ENCODE data around the gene AGPAT4. TPM values are rescaled to one million over a fixed set of nuclear protein-coding genes. Genes with fewer than 3 reads are reported as not detected.

AGPAT4 gene
- polyA plus RNA-seq, 1 of the 3 experiments (the other 2 are of a cell fraction) = 3.9 TPM

DNA sequence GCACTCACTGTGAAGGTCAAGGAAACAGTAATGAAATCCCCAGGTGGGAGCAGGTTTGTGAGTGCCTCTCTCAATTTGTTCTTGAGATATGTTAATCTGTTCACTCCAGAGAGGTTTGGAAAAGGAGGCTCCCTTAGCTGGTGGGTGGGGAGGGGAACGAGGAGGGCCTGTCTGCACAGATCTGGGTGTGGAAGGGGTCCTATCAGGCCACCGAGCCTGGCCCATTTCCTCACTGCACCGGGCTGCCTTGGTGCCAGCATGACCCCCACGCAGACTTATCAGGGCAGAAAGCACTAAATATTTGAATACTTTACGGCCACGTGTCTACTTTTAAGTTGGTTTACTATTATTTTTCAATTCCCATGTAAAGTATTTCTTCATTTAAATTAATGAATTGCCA, 8.3 kb downstream of the AGPAT4 start:
- Histone ChIP-seq H3K27me3 (ENCODE audit: insufficient read depth) (no peaks in the 10 kb centered on the region), H3K36me3 (replicated peaks in 1 of 2; ENCODE audit: control insufficient read depth in 1 of 2, insufficient read depth in 2 of 2, low read length in 1 of 2) (no peaks in the 10 kb centered on the region), H3K4me3 (ENCODE audit: low read depth in 2 of 2, low read length in 1 of 2) (no peak overlapping the region), H3K9ac (no peak overlapping the region), H3F3A (replicated peaks; ENCODE audit: insufficient read depth) (no peaks in the 10 kb centered on the region), H2AFZ (ENCODE audit: low read depth) (no peak overlapping the region), H3K4me2 (no peak overlapping the region), H3K9me3 (no peaks in the 10 kb centered on the region), H3K79me2 (ENCODE audit: insufficient read depth) (peaks cover 11% of the 10 kb centered on the region), H4K20me1 (ENCODE audit: insufficient read depth) (no peaks in the 10 kb centered on the region), H3K27ac (ENCODE audit: low read depth in 2 of 2, low read length in 1 of 2) (no peak overlapping the region), H3K4me1 (ENCODE audit: control insufficient read depth in 1 of 2, insufficient read depth in 2 of 2, low read depth in 1 of 2, low read length in 1 of 2) (no peaks in the 10 kb centered on the region; a peak in 1 of 4 replicates), H3K9me2 (no peaks in the 10 kb centered on the region)
- TF ChIP-seq EP300 (IDR thresholded peaks at IDR 0.05; ENCODE audit: borderline replicate concordance in 1 of 2, low read depth in 1 of 2, low read length in 1 of 2) (no peak), NFIC (IDR thresholded peaks at IDR 0.05; ENCODE audit: borderline replicate concordance) (no peak), FOSL2 (IDR thresholded peaks at IDR 0.05; ENCODE audit: borderline replicate concordance, low read depth) (no peak), MEF2A (IDR thresholded peaks at IDR 0.05; ENCODE audit: borderline replicate concordance, low read depth) (no peak), TEAD4 (IDR thresholded peaks at IDR 0.05; ENCODE audit: borderline replicate concordance, insufficient read depth) (no peak), JUND (IDR thresholded peaks at IDR 0.05) (no peak), TAF1 (IDR thresholded peaks at IDR 0.05; ENCODE audit: borderline replicate concordance, low read depth, low read length) (no peak), GATA2 (CRISPR knock-in tag; IDR thresholded peaks at IDR 0.05) (no peak), YY1 (IDR thresholded peaks at IDR 0.05; ENCODE audit: low read depth) (no peak)
- TF ChIP-seq, protein P1, sequence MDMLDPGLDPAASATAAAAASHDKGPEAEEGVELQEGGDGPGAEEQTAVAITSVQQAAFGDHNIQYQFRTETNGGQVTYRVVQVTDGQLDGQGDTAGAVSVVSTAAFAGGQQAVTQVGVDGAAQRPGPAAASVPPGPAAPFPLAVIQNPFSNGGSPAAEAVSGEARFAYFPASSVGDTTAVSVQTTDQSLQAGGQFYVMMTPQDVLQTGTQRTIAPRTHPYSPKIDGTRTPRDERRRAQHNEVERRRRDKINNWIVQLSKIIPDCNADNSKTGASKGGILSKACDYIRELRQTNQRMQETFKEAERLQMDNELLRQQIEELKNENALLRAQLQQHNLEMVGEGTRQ (IDR thresholded peaks at IDR 0.05; ENCODE audit: borderline replicate concordance, low read depth, low read length) = no peak
- TF ChIP-seq, protein P2, sequence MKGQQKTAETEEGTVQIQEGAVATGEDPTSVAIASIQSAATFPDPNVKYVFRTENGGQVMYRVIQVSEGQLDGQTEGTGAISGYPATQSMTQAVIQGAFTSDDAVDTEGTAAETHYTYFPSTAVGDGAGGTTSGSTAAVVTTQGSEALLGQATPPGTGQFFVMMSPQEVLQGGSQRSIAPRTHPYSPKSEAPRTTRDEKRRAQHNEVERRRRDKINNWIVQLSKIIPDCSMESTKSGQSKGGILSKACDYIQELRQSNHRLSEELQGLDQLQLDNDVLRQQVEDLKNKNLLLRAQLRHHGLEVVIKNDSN (IDR thresholded peaks at IDR 0.05; ENCODE audit: borderline replicate concordance, low read depth) = no peak
- TF ChIP-seq, protein P3, sequence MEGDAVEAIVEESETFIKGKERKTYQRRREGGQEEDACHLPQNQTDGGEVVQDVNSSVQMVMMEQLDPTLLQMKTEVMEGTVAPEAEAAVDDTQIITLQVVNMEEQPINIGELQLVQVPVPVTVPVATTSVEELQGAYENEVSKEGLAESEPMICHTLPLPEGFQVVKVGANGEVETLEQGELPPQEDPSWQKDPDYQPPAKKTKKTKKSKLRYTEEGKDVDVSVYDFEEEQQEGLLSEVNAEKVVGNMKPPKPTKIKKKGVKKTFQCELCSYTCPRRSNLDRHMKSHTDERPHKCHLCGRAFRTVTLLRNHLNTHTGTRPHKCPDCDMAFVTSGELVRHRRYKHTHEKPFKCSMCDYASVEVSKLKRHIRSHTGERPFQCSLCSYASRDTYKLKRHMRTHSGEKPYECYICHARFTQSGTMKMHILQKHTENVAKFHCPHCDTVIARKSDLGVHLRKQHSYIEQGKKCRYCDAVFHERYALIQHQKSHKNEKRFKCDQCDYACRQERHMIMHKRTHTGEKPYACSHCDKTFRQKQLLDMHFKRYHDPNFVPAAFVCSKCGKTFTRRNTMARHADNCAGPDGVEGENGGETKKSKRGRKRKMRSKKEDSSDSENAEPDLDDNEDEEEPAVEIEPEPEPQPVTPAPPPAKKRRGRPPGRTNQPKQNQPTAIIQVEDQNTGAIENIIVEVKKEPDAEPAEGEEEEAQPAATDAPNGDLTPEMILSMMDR (IDR thresholded peaks at IDR 0.05) = no peak
- DNase-seq = no peak
- WGBS (ENCODE audit: low lambda C conversion rate) = 92% methylated on average over 5 of the region's 6 CpGs
- ChIA-PET POLR2A (no interaction called here), CTCF (no interaction called here)

DNA sequence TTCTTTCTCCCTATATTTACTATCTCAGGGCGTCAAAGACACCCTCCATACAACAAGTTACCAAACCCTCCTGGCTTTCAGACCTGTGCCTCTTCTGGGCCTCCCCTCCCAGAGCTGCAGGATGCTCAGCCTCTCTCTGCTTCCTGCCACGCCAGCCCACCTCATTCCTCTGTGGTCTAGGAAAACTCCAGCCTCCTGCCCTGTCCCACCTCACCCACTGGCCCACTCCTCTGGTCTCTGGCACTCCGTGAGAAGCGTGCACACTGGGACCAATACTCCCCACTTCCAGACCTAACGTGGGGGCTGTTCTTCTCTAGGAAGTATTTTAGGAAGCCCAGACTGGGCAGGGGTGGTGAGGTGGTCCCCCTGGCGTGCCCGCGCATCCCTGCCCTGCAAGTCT, 9.7 kb downstream of the AGPAT4 start:
- Histone ChIP-seq H3F3A (replicated peaks; ENCODE audit: insufficient read depth) (no peaks in the 10 kb centered on the region), H4K20me1 (ENCODE audit: insufficient read depth) (no peaks in the 10 kb centered on the region), H3K36me3 (replicated peaks in 1 of 2; ENCODE audit: control insufficient read depth in 1 of 2, insufficient read depth in 2 of 2, low read length in 1 of 2) (no peaks in the 10 kb centered on the region), H3K27ac (ENCODE audit: low read depth in 2 of 2, low read length in 1 of 2) (no peak overlapping the region), H3K4me1 (ENCODE audit: control insufficient read depth in 1 of 2, insufficient read depth in 2 of 2, low read depth in 1 of 2, low read length in 1 of 2) (no peaks in the 10 kb centered on the region; a peak in 1 of 4 replicates), H3K27me3 (ENCODE audit: insufficient read depth) (no peaks in the 10 kb centered on the region), H3K4me2 (no peak overlapping the region), H3K9me3 (no peaks in the 10 kb centered on the region), H3K9ac (no peak overlapping the region), H2AFZ (ENCODE audit: low read depth) (no peak overlapping the region), H3K79me2 (ENCODE audit: insufficient read depth) (no peaks in the 10 kb centered on the region; the same call in 1 of the 2 replicates), H3K4me3 (ENCODE audit: low read depth in 2 of 2, low read length in 1 of 2) (no peak overlapping the region), H3K9me2 (no peaks in the 10 kb centered on the region)
- DNase-seq = no peak
- 81% methylated on average over 8 of the region's 8 CpGs for WGBS (ENCODE audit: low lambda C conversion rate)
- TF ChIP-seq MEF2A (IDR thresholded peaks at IDR 0.05; ENCODE audit: borderline replicate concordance, low read depth) (no peak), GATA2 (CRISPR knock-in tag; IDR thresholded peaks at IDR 0.05) (no peak), RXRA (IDR thresholded peaks at IDR 0.05; ENCODE audit: borderline replicate concordance, low read depth) (no peak), POLR2AphosphoS5 (IDR thresholded peaks at IDR 0.05; ENCODE audit: low read depth, low read length) (no peak), TAF1 (IDR thresholded peaks at IDR 0.05; ENCODE audit: borderline replicate concordance, low read depth, low read length) (no peak), EP300 (IDR thresholded peaks at IDR 0.05; ENCODE audit: borderline replicate concordance in 1 of 2, low read depth in 1 of 2, low read length in 1 of 2) (no peak), RAD21 (IDR thresholded peaks at IDR 0.05; ENCODE audit: low read length) (no peak)
- TF ChIP-seq, protein P4, sequence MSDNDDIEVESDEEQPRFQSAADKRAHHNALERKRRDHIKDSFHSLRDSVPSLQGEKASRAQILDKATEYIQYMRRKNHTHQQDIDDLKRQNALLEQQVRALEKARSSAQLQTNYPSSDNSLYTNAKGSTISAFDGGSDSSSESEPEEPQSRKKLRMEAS (IDR thresholded peaks at IDR 0.05; ENCODE audit: low read depth) = no peak
- TF ChIP-seq, protein P5, sequence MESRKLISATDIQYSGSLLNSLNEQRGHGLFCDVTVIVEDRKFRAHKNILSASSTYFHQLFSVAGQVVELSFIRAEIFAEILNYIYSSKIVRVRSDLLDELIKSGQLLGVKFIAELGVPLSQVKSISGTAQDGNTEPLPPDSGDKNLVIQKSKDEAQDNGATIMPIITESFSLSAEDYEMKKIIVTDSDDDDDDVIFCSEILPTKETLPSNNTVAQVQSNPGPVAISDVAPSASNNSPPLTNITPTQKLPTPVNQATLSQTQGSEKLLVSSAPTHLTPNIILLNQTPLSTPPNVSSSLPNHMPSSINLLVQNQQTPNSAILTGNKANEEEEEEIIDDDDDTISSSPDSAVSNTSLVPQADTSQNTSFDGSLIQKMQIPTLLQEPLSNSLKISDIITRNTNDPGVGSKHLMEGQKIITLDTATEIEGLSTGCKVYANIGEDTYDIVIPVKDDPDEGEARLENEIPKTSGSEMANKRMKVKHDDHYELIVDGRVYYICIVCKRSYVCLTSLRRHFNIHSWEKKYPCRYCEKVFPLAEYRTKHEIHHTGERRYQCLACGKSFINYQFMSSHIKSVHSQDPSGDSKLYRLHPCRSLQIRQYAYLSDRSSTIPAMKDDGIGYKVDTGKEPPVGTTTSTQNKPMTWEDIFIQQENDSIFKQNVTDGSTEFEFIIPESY (IDR thresholded peaks at IDR 0.05; ENCODE audit: borderline replicate concordance, low read depth) = no peak
- POLR2A ChIA-PET = no interaction called here
- CTCF ChIA-PET = no interaction called here
